Measurements from ENCODE around the gene MUC5AC.
"Not testable (repeated sequence)": the region's sequence is repeated elsewhere in the genome, so short reads cannot be mapped to it uniquely, and the experiment has no call there.

MUC5AC gene

DNA sequence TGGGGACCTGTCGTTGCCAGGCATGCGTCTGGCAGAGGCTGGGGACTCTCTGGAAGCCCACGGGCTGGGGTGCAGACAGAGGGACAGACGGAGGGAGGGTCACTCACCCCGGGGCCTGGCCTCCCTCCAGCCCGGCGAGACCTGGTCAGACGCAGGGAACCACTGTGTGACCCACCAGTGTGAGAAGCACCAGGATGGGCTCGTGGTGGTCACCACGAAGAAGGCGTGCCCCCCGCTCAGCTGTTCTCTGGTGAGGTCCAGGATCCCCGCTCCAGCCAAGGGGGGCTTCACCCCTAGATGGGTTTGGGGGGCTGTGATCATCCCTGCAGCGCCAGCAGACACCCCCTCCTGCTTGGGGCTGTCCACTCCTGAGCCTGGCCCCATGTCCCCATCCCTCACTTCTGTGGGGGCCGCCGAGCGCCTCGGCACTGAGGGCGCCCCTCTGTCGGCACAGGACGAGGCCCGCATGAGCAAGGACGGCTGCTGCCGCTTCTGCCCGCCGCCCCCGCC, 41.5 kb downstream of the MUC5AC start:
- no peak for DNase-seq

DNA sequence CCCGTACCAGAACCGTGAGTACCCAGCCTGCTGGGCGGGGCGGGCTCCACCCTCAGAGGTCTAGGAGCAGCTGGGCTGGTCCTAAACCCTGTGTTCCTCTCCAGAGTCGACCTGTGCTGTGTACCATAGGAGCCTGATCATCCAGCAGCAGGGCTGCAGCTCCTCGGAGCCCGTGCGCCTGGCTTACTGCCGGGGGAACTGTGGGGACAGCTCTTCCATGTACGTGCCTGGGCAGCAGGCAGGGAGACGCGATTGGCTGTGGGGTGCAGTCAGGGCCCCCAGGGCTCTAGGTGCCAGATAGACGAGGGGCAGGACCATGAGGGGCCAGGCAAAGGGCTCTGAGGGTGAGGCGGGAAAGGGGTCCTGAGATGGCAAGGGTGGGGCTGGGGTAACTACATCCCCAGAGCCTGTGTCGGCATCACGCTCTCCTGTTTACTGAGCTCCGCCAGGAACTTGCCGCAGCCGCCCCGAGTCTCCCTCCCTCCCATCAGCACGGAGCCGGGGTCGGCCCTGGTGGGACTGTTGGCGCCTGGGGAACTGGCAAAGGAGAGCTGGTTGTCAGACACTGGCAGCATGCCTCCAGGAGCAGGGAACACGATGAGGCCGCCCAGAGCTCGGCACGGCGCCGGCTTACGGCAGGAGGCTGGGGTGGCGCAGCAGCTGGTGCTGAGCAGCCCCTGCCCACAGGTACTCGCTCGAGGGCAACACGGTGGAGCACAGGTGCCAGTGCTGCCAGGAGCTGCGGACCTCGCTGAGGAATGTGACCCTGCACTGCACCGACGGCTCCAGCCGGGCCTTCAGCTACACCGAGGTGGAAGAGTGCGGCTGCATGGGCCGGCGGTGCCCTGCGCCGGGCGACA, 42.2 kb downstream of the MUC5AC start:
- no peak for DNase-seq

DNA sequence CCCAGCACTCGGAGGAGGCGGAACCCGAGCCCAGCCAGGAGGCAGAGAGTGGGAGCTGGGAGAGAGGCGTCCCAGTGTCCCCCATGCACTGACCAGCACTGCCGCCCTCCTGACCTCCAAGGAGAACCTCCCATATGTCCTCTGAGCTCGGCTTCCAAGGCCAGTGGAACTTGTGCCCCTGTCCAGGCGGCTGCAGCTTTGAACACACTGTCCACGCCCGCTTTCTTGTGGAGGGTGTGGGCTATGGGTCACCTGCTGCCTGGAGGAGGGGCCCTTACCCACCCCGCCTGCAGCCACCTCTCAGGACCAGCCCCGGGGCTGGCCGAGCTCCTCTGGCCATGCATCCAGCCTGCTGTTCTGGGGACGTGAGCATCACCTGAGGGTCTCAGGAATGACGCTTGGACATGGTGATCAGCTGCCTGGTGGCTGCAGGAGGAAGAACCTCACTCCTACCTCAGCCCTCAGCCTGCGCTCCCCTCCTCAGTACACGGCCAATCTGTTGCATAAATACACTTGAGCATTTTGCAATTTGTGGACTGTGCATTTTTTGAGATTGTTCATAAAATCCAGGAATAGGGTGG, 42.9 kb downstream of the MUC5AC start:
- DNase-seq = no peak

DNA sequence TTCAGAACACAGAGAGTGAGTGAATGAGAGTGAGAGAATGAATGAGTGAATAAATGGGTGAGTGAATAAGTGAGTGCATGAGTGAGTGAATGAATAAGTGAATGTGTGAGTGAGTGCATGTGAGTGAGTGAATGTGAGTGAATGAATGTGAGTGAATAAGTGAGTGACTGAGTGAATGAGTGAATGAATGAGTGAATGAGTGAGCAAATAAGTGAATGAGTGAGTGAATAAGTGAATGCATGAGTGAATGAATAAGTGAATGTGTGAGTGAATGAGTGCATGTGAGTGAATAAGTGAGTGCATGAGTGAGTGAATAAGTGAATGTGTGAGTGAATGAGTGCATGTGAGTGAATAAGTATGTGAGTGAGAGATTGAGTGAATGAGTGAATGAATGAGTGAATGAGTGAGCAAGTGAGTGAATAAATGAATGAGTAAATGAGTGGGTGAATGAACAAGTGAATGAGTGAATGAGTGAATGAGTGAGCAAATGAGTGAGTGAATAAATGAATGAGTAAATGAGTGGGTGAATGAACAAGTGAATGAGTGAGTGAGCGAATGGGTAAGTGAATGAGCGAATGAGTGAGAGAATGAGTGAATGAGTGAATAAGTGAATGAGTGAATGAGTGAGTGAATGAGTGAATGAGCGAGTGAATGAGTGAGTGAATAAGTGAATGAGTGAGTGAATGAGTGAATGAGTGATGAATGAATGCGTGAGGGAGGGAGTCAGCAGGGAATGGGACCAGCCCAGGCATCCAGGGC, 43.8 kb downstream of the MUC5AC start:
- DNase-seq = no peak

DNA sequence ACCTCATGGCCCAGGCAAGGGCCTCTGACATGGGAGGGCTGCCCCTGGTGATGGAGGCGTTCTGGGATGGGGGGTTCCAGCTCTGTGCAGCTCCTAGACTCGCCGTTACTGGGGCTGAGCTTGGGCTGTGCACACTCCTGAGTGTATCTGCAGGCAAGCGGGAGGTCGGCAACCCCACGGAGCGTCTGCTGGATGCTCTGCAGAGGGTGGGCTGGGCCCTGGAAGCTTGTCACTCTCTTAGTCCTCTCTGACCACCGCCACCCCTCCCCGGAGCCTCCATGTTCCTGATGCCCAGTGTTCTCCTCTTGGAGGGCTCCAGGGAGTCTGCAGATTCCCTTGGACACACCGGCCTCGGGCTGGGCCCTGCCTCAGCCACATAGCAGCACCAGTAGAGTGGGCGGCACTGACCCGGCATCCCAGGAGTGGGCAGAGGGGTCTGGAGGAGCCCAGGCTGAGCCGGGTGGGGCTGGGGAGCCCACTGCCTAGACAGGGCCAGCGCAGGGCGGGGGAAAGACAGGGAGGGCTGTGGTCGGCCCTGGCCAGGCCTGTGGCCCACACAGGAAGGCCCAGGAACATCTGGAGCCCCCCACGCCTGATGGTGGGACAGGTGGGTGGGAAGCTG, 44.5 kb downstream of the MUC5AC start:
- DNase-seq = no peak

DNA sequence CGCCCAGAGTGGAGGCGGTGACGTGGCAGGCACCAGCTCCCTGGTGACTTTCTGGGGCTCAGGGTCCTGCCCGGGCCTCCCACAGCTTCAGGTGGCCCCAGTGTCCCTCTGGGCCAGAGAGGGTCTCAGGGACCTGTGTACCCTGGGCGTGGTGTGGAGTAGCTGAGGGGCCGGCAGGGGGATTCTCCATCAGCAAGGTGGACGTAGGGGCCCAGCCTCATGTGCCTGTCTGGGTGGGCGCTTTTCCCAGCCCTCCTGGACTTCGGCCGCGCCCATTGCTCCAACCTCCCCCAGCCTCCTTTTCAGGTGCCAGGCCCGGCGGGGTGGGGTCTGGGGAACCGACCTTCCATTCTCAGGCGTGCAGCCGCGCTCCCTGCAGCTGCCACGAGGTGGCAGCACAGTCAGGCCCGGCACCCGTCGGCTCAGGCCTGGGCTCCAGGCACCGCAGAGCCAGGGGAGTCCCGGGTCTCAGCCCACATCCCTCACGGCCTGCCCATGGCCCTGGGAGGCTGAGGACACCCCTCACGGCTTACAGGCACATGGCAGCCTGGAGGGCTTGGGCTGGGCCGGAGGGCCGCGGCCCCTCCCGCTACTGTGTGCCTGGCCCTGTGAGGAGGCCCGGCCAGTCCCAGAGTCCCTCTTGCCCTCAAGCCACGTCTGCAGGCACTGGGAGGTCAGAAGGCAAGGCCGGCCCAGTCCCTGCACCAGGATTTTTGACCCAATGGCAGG, 45.2 kb downstream of the MUC5AC start:
- peak; percentile 45 for DNase-seq

DNA sequence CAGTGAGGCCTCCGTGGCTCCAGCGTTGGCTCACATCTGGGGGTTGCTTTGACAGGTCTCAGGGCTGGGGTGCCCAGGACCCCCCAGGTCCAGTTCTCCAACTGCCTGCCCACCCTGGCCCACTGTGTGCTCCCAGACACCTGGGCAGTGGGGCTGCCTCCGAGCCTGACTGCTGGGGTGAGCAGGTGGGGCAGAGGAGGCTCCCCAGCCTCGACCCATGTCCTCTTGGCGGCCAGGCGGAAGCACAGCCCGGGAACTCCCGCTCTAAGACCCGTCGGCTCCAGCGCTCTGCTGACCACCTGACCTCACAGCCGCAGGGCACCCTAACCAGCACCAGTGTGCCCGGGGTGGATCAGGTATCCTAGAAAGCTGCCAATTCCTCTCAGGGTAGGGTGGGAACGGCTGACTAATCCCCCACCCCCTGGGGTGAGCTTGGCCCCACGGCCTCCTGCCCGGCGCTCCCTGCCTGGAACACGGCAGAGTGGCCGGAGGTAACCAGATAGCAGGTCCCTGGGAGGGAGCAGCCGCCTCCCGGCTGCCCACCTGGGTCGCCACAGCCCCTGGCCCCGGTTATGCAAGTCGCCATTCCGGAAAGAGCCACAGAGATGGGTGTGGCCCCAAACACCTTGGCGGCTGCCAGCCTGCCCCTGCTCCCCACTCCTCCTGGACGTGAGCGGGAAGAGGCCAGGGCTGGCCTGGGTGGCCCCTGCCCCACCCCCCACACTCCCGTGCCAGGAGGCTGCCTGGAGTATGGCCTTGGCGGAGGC, 45.9 kb downstream of the MUC5AC start:
- no peak for DNase-seq

DNA sequence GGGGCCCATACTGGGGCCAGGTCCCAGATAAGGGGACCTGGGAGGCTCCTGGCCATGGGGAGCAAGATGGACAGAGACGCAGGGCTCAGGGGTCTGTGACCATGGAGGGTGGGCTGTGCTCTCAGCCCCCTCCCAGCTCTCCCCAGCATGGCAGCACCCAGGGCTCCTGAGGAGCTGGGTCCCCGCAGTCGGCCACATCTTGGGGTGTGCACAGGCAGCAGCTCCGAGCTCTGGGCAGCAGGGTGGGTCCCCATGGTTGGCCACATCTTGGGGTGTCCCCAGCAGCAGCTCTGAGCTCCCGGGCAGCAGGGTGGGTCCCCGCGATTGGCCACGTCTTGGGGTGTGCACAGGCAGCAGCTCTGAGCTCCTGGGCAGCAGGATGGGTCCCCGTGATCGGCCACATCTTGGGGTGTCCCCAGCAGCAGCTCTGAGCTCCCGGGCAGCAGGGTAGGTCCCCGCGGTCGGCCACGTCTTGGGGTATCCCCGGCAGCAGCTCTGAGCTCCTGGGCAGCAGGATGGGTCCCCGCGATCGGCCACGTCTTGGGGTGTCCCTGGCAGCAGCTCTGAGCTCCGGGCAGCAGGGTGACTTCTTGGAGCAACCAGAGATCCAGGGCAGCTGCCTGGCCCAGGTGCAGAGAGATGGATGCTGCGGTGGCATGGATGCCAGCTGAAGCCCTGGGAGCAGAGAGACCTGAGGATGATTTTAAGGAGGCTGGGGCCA, 46.8 kb downstream of the MUC5AC start:
- no peak for DNase-seq

DNA sequence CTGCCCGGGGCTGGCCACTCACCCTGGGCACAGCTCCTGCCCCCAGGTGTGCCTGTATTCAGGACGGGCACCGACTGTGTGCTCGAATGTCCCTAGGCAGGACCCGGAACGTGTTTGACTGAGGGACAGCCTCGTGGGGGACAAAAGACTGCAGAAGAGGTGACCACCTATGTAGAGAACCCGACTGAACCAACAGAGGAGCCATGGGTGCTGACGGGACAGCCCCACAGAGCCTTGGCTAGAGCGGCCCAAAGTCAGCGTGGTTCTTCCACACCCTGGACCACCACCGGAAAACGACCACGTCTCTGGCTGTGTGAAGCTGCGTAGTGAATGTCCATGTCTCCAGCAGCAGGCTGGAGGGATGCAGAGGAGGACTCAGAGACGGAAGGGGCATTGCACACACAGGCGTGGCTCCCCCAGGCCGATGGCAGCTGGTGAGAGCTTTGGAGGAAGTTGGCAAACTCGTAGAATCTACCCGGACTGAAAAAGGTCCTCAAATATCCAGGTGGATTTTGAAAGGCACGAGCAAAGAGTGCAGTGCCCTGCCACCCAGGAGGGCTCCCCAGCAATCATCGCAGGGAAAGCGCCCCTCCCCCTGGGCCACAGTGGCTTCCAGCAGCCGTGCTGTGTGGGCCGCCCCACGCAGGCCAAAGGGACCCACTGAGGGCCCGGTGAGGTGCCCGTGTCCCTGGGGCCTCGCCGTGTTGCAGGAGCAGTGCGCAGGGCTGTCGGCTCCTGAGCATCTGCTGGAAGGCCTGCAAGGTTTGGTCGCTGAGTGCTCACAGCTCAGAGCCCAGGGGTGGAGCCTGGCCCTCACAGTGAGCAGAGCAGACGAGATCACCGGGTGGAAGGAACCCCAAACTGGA, 47.6 kb downstream of the MUC5AC start:
- no peak for DNase-seq

DNA sequence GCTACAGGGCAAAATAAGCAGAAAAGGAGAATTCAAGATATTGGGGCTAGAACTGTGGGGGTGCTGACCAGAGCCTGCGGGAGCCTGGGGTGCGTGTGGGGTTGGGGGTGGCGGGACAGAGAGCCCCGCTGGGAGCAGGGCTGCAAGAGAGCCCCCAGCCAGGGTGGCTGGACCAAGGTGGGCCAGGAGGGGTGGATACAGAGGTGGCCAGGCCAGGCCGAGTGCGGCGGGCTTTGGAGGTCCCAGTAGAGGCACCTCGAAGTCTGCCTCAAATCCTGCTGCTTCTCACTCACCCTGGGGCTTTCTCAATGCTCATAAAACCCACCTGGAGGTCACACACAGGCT, 48.2 kb downstream of the MUC5AC start:
- no peak for DNase-seq

DNA sequence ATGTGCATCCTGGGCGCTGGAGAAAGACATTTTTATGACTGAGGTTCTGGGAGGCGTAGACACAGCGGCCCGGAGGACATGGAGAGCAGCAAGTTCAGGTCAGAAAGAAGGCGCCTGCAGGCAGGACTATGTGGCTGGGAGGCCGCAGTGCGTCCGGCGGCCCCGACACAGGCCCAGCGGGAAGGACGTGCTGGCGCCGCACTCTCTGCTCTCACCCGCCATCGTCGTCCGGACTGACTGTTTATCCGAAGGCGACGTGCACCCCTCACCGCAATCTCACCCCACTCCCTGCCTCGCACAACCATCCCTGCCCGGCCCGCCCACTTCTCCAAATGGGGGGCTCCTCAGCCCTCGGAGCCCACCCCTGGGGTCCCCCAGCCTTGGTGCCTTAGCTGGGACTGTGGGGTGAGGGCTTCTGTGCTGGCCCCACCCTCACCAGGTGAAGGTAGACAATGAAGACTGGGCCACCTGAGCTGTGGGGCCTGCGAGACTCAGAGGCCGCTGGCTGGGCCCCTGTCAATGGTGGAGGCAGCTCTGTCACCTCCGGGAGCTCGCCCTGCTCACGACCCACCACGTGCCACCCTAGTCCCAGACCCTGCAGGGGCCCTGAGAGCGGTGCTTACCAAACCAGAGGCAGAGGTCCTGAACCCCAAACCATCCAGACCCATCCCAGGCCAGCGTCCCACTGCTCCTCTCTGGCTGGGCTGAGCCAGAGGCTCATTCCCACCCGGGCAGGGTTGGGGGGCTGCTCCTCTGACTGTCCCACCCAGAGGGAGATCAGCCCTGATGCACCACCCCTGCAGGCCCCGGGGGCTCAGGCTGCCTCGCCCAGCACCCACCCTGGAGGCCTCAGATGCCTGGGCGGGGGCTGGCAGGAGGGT, 48.9 kb downstream of the MUC5AC start:
- no peak for DNase-seq

DNA sequence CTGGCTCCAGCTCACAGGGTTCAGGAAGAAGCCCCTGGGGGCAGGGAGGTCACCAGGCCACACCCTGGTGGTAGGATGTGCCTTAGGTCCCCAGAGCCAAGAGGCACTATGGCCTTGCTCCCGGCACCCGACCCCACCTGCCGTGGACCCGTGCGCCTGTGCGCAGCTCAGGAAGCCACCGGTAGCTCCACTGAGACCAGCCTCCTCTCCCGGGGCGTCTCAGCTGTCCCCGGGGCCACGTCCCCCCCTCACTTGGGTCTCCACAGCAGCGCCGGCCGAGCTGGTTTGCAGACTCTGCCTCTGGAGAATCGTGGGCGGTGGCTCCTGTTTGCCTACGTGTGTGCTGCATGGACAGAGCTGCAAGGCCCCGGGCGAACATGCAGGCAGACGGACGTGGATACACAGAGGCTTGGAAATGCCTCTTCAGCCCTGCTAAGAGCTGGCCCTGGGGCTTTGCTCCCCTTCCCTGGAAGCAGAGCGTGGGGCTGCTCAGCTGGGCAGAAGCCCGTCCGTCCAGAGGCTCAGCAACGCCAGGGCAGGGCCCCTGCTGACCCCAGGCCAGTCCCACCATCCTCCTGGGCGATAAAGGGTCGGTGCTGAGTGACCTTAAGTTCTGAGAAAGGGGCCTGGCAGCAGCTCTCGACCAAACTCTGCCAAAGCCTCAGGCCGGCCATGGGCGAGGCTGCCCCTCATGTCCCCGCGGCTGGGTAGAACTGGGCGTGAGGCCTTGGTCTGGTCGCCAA, 49.8 kb downstream of the MUC5AC start:
- DNase-seq = no peak

DNA sequence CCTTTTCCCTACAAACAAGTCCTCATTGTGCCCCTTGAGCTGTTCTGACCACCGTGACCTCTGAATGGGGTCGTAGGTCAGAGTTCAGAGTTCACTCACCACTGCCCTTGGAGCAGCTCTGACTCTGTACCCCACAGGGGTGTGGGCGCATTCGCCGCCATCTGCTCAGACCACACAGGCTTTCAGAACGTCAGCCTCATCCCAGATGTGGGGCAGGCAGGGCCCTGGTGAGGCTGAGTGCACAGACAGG, 50.3 kb downstream of the MUC5AC start:
- no peak for DNase-seq

DNA sequence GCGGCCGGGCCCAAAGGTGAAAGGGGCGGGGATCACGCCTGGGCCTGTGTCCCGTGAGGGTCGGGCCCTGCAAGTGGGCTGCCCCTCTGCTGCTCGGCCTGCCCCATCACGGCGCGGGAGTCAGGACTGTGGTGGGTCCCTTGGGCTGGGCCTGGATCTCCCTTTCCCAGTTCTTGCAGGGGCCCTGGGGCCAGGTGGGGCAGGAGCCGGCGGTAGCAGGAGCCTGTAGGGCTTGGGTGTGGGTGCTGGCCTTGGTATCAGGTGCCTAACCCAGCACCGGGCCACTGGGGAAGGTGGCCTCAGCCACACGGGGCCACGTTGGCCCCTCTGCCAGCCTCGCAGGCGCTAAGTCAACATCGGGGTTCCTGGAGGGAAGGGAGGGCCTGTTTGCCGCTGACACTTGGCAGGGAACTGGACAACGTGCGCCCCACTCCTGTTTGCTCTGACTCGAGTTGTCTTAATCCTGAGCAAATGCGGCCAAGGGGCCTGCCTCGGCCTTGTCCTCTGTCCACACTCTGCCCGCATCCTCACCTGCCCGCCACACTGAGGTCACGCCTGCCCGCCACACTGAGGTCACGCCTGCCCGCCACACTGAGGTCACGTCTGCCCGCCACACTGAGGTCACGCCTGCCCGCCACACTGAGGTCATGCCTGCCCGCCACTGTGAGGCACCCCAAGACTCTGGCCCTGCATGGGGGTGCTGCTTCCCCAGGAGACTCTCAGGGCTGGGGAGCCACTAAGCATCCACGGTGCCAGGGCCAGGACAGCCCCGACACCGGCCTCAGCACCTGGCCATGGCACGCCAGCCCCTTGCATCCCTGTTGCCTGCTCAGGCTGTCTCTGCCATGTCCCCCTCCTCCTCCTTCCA, 50.9 kb downstream of the MUC5AC start:
- DNase-seq = no peak

DNA sequence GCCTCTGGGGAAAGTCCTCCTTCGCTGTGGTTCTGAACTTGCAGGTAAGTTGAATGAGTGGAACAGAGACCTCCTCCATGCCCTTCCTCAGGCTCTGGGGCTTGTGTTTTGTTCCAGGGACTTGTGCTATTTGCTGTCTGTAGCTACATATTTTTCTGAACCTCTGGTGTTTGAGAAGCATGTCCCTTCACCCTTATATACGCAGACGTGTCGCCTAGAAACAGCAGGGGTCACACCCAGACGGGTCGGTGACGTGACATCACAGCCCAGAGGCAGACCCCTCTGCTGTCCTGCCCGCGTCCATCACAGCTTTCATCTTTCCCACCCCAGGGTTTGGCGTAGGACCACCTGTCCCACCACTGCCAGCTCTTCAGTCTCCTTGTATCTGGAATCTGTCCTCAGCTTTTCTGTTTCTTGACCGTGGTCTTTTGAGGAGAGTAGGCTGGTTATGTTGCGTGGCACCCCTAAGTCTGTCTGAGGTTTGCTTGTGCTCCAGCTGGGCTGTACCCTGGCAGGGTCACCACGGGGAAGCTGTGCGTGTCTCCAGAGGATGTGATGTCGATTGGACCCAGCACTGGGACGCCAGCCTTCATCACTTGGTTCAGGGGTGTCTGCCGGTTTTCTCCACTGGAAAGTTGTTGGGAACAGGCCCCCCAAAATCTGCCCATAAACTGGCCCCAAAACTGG, 51.8 kb downstream of the MUC5AC start:
- no peak for DNase-seq

DNA sequence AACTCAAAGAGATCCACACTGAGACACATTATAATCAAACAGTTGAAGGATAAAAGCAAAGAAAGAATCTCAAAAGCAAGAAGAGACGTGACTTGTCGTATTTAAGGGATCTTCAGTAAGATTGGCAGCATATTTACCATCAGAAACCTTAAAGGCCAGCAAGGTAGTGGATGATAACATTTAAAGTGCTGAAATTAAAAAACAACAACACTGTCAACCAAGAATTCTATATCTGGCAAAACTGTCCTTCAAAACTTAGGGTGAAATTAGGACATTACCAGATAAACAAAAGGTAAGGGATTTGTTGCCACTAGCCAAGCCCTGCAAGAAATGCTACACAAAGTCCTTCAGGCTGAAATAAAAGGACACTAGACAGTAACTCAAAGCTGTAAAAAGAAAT, 54.1 kb downstream of the MUC5AC start:
- DNase-seq = no peak

DNA sequence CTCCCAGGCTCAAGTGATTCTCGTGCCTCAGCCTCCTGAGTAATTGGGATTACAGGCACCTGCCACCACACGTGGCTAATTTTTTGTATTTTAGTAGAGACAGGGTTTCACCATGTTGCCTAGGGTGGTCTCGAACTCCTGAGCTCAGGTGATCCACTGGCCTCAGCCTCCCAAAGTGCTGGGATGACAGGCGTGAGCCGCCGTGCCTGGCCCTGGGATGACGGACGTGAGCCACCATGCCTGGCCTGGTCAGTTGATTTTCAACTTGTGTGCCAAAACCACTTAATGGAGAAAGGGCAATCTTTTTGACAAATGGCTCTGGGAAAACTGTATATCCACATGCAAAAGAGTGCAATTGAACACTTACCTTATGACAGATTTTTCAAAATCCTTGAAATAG, 58.1 kb downstream of the MUC5AC start:
- not testable (repeated sequence) for DNase-seq

Measured in NCI-H146 (cell line).